K562 (cell line): ENCODE measurements around the gene MAP3K12. TPM values are rescaled to one million over a fixed set of nuclear protein-coding genes. Genes with fewer than 3 reads are reported as not detected.
A peak's percentile ranks its signal among the peaks of the same experiment; 100 is the strongest.

ENCODE experiments used
- BACH1 ChIP-seq: fragments of 200-800 bp; sonication (Bioruptor generic); IDR thresholded peaks from 2 replicates; pipeline ENCODE4 v1.6.1; 2016; ENCODE audit warnings: missing genetic modification characterization, missing compliant biosample characterization
- CCAR2 ChIP-seq: fragments of 200-400 bp; formaldehyde crosslinking; IDR thresholded peaks from 2 replicates; pipeline ENCODE4 v1.6.1; 2017; ENCODE audit warnings: mild to moderate bottlenecking, low read depth, low read length
- CEBPB ChIP-seq: fragments of 450-650 bp; IDR thresholded peaks from 2 replicates; pipeline ENCODE4 v1.6.1; 2016; ENCODE audit warnings: missing genetic modification characterization, missing compliant biosample characterization
- CREBBP ChIP-seq: IDR thresholded peaks from one replicate; pipeline ENCODE4 v1.6.1; 2012; ENCODE audit warnings: low read depth, mild to moderate bottlenecking, control low read depth, inconsistent platforms, low read length
- EP400 ChIP-seq: fragments of 450-650 bp; IDR thresholded peaks from 2 replicates; pipeline ENCODE4 v1.6.1; 2017; ENCODE audit warnings: antibody characterized with exemption, mild to moderate bottlenecking, moderate library complexity
- FIP1L1 ChIP-seq: fragments of 200-400 bp; formaldehyde crosslinking; IDR thresholded peaks from 2 replicates; pipeline ENCODE4 v1.6.1; 2018; ENCODE audit warnings: mild to moderate bottlenecking, low read depth, low read length; ENCODE audit not compliant: poor library complexity, severe bottlenecking
- HDAC3 ChIP-seq: fragments of 450-650 bp; IDR thresholded peaks from 2 replicates; pipeline ENCODE4 v1.6.1; 2018; ENCODE audit warnings: borderline replicate concordance, mild to moderate bottlenecking, moderate library complexity; ENCODE audit not compliant: partially characterized antibody
- KDM5B ChIP-seq: fragments of 200-600 bp; sonication (generic); IDR thresholded peaks from 2 replicates; pipeline ENCODE4 v1.6.1; 2012; ENCODE audit warnings: low read depth, mild to moderate bottlenecking, moderate library complexity, low read length, control low read depth, inconsistent platforms; ENCODE audit not compliant: insufficient replicate concordance
- KLF1 ChIP-seq: fragments of 450-650 bp; IDR thresholded peaks from 2 replicates; pipeline ENCODE4 v1.6.1; 2016; ENCODE audit warnings: missing genetic modification characterization, missing compliant biosample characterization
- KLF6 ChIP-seq: fragments of 250-450 bp; sonication (Bioruptor Pico); IDR thresholded peaks from 2 replicates; pipeline ENCODE4 v1.4.0; 2020; ENCODE audit warnings: mild to moderate bottlenecking, moderate library complexity, borderline replicate concordance
- MGA ChIP-seq: fragments of 450-650 bp; IDR thresholded peaks from 2 replicates; pipeline ENCODE4 v1.6.1; 2016; ENCODE audit warnings: mild to moderate bottlenecking, moderate library complexity
- TCF3 ChIP-seq: sonication (generic); formaldehyde crosslinking; IDR thresholded peaks from 2 replicates; pipeline ENCODE4 v1.4.0; 2020; ENCODE audit warnings: mild to moderate bottlenecking, missing genetic modification reagents
- U2AF1 ChIP-seq: fragments of 200-400 bp; formaldehyde crosslinking; optimal IDR thresholded peaks from 2 replicates; pipeline ENCODE3; 2017; ENCODE audit warnings: mild to moderate bottlenecking, low read depth, low read length, moderate library complexity
- ZNF274 ChIP-seq: IDR thresholded peaks from 2 replicates; pipeline ENCODE4 v1.6.1; 2011; ENCODE audit warnings: low read depth, mild to moderate bottlenecking, low read length, moderate library complexity, borderline replicate concordance
- ZNF3 ChIP-seq: fragments of 250-450 bp; sonication (Bioruptor Pico); IDR thresholded peaks from 2 replicates; pipeline ENCODE4 v1.5.0; 2021; ENCODE audit warnings: mild to moderate bottlenecking, moderate library complexity
- ZNF408 ChIP-seq: fragments of 250-450 bp; sonication (Bioruptor Pico); IDR thresholded peaks from 2 replicates; pipeline ENCODE4 v1.4.0; 2020; ENCODE audit warnings: low read depth, mild to moderate bottlenecking, moderate library complexity
- ZNF707 ChIP-seq: fragments of 250-450 bp; sonication (Bioruptor Pico); conservative IDR thresholded peaks from 2 replicates; pipeline ENCODE4 v1.8.0; 2022; ENCODE audit warnings: inconsistent platforms, mild to moderate bottlenecking, moderate library complexity
- ZNF764 ChIP-seq: fragments of 250-450 bp; sonication (Bioruptor Pico); IDR thresholded peaks from 2 replicates; pipeline ENCODE4 v1.4.0; 2020; ENCODE audit warnings: low read depth, mild to moderate bottlenecking, moderate library complexity
- polyA plus RNA-seq, 8 experiments: library from polyadenylated mRNA; depleted of rRNA in 4 of 8; stranded (reverse) in 5 of 8; unstranded in 3 of 8; fragments of >200 nt; fragmentation: Nextera tagmentation in 2 of 8; fragmentation: Illumina TruSeq in 1 of 8; extraction: Ambion mirVana in 2 of 8; extraction: Trizol in 1 of 8; gene quantifications; 2 replicates each; pipeline versions ENCODE4 v1.2.1 to v1.2.3, GENCODE V29; 2011 to 2014; ENCODE audit warnings: inconsistent platforms in 1 of 8, missing spikeins in 1 of 8
- total RNA-seq, 7 experiments: library from RNA; depleted of rRNA in 6 of 7; stranded (reverse); fragments of >200 nt in 6 of 7; fragmentation: Illumina TruSeq in 2 of 7; extraction: Trizol in 2 of 7; gene quantifications; 2 replicates each; pipeline versions ENCODE4 v1.2.1 to v1.2.3, GENCODE V29; 2011 to 2021; ENCODE audit warnings: low replicate concordance in 1 of 7

Gene MAP3K12
- total and polyA plus RNA-seq, 9 of the 15 experiments (the other 6 are each of a cell fraction or from before 2014, with no cell fraction given): 0.10 to 2.4 (median 1.6) TPM

- TF ChIP-seq MGA: peak; percentile 44; the same call in 1 of the 2 replicates
- TF ChIP-seq HDAC3: no peak
- TF ChIP-seq ZNF3 (CRISPR knock-in tag): no peak
- no peak for TF ChIP-seq ZNF274
- TF ChIP-seq KLF6 (CRISPR knock-in tag): no peak
- TF ChIP-seq CEBPB (tag): no peak
- TF ChIP-seq ZNF707 (CRISPR knock-in tag): no peak
- no peak for TF ChIP-seq FIP1L1
- TF ChIP-seq TCF3: no peak
- no peak for TF ChIP-seq KLF1 (tag)
- no peak for TF ChIP-seq CREBBP
- peak; percentile 74 for TF ChIP-seq KDM5B
- no peak for TF ChIP-seq ZNF764 (CRISPR knock-in tag)
- no peak for TF ChIP-seq ZNF408
- TF ChIP-seq U2AF1: no peak
- TF ChIP-seq BACH1 (tag): no peak
- peak; percentile 37; the same call in 1 of the 2 replicates for TF ChIP-seq EP400
- no peak for TF ChIP-seq CCAR2
Measured at GRCh38 chr12:53492830-53493609, 6.2 kb downstream of the MAP3K12 start (continued).
